HG03442 (cell line): Measurements from ENCODE around the gene PATZ1.
"Not testable (repeated sequence)": the region's sequence is repeated elsewhere in the genome, so short reads cannot be mapped to it uniquely, and the experiment has no call there.

Experiments used
- ATAC-seq: cut with Tn5 transposase; IDR thresholded peaks from one replicate; pipeline ENCODE4 v1.9.1; 2021; ENCODE audit warnings: mild to moderate bottlenecking, moderate library complexity; ENCODE audit not compliant: unreplicated experiment

Gene PATZ1, protein sequence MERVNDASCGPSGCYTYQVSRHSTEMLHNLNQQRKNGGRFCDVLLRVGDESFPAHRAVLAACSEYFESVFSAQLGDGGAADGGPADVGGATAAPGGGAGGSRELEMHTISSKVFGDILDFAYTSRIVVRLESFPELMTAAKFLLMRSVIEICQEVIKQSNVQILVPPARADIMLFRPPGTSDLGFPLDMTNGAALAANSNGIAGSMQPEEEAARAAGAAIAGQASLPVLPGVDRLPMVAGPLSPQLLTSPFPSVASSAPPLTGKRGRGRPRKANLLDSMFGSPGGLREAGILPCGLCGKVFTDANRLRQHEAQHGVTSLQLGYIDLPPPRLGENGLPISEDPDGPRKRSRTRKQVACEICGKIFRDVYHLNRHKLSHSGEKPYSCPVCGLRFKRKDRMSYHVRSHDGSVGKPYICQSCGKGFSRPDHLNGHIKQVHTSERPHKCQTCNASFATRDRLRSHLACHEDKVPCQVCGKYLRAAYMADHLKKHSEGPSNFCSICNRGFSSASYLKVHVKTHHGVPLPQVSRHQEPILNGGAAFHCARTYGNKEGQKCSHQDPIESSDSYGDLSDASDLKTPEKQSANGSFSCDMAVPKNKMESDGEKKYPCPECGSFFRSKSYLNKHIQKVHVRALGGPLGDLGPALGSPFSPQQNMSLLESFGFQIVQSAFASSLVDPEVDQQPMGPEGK

DNA sequence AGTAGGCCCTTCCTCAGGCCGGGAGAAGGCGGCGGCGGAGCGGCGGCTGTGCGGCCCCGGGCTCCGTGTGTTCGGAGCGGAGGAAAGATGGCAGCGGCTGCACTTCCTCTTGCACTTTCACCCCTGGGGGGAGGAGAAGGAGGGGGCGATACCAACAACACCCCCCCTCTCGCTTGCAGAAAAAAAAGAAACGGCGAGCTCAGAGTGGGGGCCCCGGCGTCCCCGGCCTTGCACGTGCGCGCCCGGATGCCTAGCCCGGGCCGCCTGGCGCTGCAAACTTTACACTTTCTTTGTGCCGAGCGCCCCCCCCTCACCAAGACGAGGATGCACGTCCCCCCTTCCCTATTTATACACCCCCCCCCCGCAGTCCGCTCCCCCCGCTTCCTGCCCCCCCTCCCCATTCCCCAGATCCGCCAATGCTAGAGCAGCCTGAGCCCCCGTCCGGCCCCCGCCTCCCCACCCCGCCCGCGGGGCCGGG, at the start of gene PATZ1:
Gene PATZ1, minus strand, starts transcription at position 92 of the 478 bp plus-strand sequence. CDS start 744 bp downstream, outside the sequence.
- ATAC-seq = peak; percentile 21

DNA sequence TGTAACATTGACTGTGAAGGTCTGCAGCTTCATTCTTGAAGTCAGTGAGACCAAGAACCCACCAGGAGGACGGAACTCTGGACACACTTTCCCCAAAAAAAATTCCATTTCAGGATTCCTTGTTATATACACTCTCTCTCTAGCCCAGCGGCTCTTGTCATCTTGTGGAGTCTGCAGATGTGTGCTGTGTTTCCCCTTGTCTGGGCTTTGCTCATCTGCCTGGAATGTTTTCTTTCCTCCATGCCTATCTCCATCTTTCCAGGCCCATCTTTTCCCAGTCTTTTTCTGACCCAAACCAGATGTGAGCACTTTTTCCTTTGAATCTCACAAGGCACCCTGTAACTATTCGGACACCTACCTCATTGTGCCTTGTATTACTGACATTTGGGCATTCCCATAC, 48.2 kb upstream of the PATZ1 start:
- no peak for ATAC-seq

DNA sequence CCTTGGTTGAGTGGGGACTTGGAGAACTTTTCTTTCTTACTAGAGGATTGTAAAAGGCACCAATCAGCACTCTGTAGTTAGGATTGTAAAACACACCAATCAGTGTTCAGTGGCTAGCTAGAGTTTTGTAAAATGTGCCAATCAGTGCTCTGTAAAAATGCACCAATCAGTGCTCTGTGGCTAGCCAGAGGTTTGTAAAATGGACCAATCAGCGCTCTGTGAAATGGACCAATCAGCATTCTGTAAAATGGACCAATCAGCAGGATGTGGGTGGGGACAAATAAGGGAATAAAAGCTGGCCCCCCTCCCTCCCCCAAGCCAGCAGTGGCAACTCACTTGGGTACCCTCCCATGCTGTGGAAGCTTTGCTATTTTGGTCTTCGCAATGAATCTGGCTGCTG, 47.7 kb upstream of the PATZ1 start:
- no peak for ATAC-seq

DNA sequence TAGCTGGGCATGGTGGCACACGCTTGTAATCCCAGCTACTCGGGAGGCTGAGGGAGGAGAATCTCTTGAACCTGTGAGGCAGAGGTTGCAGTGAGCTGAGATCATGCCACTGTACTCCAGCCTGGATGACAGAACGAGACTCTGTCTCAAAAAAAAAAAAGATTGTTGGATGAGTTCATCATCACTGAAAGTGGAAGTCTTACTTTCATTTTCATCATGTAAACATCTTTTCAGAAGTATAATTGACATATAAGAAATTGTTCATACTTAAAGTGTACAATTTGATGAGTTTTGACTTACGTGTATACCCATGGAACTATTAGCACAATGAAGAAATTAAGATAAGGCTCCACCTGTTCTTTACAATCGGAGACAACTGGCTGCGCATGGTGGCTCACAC, 32.5 kb upstream of the PATZ1 start:
- ATAC-seq = not testable (repeated sequence)

DNA sequence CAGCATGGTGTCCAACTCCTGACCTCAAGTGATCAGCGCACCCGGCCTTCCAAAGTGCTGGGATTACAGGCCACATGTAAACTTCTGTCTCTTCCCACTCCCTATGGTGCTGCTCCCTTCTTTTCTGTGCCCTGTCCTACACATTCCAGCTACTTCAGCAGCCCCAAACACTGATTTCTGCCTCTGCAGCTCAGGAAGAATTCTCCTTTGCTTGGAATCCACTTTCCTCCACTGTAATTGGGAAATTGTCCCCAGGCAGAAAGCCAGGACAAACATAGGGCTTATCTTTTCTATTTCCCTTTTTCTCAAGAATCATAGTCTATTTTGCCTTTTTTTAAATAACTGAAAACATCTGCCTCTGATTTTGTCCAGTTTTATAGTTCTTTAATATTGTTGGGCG, 32.0 kb upstream of the PATZ1 start:
- no peak for ATAC-seq

DNA sequence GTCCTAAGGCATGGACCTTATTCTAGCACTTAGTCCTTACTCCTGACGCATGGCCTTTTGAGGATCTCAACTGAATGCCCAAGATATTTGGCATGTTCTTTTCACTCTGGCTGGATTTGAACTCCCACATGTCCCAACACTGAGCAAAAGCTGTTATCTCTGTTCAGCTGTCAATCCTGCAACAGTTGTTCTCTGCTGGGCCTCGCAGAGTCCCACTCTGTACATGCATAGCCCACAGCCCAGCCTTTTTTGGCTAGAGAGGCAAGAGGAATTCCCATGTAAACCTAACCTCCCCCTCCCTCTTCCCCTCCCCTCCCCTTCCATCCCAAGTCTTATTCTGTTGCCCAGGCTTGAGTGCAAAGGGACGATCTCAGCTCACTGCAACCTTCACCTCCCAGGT, 31.5 kb upstream of the PATZ1 start:
- ATAC-seq = no peak

DNA sequence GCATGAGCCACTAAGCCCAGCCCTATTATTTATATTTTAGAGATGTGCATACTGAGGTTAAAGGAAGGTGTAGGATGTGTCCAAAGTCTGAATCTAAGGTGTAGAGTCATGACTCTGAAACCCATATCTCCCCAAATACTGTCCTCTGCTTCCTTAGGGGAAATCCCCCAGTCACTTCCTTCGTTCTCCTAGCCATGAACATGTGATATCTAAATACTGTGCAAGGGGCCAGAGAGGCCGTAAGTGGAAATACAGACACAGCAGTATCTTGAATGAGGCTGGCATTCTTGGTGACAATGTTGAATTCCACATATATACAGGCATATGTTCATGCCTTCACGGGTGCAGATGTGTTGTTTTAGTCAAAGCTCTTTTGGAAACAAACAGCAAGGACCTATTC, 21.3 kb upstream of the PATZ1 start:
- no peak for ATAC-seq

DNA sequence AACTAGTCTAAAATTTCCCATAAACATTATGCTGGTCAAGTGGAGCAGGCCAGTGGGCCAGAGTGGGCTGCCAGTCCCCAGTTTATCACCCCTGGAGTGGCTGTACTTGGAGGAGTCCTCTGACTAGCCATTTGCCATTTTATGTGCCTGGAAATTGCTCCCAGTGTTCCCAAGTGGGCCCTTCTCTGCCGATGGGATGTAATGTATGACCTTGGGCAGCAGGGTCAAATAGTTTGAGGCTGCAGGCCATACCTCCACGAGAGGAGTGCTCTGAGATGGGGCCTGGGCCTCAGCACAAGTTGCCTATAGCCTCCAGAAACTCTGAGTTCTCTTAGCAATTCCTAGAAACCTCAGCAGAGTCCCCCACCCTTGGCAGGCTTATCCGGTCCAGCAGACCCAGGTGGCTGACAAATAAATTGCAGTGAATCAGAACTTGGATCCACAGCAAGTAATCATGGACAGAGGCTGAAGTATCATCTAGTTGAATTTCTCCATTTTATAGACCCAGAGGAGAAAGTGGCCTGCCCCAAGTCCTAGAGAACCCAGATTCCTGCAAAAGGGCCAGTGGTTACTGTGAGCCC, 17.8 kb upstream of the PATZ1 start:
- no peak for ATAC-seq

DNA sequence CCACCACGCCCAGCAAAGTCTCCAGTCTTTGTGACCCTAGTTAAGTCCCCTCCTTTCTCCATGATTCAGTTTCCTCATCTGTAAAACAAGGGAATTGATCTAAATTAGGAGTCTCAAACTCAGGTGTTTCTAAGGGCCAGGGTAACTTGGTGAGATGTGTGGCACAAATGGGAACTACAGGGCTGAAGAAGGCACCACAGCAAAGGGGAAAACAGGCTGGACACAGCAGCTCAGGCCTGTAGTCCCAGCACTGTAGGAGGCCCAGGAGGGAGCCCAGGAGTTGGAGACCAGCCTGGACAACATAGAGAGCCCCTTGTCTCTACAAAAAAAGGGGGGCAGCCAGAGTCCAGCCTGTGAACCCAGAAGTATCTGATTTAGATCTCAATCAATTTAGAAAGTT, 15.6 kb upstream of the PATZ1 start:
- no peak for ATAC-seq

DNA sequence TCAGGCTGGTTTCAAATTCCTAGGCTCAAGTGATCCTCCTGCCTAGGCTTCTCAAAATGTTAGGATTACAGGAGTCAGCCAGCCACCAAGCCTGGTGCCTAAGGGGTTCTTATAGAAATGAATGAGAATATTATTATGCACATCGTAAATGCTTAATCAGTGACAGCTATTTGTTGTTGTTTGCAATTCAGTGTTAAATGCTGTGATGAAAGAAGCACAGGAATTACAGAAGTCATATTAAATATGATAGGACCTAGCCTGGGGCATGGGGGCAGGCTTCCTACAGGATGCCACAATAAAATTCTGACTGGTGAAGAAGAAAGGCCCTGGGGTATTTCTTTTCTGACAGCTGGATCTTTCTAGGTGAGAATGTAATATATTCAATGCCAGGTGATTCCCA, 13.9 kb upstream of the PATZ1 start:
- ATAC-seq = no peak

DNA sequence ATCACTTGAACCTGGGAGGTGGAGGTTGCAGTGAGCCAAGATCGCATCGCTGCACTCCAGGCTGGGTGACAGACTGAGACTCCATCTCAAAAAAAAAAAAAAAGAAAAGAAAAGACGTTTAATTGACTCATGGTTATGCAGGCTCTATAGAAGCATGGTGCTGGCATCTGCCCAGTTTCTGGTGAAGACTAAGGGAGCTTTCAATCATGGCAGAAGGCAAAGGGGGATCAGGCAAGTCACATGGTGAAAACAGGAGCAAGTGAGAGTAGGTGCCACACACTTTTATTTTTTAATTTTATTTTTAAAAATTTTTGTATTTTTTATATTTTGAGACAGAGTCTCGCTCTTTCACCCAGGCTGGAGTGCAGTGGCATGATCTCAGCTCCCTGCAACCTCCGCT, 8.4 kb upstream of the PATZ1 start:
- ATAC-seq = no peak

DNA sequence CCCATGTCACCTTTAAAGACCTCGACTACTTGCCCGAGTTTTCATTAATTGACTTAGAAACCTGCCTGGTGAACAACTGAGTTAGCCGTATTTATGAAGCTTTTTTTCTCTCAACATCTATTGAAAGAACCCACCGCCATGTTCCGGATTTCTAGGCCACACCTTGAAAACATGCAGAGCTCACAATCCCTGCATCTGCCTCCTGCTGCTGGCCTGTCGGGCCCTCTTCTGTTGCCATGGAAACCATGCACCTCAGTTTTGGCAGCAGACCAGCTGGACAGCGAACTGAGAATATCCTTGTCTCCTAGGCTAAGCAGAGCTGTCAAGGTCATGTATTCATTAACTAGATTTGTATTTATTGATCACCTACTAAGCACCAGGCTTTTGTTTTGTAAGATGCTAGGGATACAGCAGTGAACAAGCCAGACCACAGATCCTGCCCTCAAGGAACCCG, 4.3 kb upstream of the PATZ1 start:
- ATAC-seq = no peak

DNA sequence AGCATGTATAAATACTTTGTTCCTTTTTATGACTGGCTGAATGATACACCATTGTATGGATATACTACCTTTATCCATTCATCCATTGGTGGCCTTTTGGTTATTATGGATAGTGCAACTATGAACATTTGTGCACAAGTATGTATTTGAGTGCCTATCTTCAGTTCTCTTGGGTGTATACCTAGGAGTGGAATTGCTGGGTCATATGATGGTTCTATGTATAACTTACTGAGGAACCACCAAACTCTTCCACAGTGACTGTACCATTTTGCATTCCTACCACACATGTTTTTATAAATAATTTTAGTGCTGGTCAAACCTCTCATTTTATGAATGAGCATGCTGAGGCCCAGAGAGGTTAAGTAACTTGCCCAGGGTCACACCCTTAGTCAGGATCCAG, 3.8 kb upstream of the PATZ1 start:
- ATAC-seq = no peak

DNA sequence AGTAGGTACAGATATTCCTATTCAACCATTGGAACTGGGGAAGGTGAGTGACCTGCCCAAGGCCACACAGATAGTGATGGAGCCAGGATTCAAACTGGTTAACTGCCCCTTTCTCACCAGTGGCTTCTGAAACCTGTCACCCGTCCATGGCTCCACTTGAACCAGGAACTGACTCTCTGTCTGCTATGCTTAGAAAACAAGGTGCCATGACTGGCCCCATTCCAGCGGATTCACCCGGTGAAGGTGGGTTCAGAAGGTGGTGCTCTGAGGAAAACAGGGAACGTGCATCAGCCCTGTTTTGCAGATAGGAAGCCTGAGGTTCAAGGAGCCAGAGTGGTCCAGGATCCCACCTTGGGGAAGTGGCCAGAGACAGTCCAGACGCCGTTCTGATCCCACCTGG, 2.6 kb upstream of the PATZ1 start:
- ATAC-seq = no peak

DNA sequence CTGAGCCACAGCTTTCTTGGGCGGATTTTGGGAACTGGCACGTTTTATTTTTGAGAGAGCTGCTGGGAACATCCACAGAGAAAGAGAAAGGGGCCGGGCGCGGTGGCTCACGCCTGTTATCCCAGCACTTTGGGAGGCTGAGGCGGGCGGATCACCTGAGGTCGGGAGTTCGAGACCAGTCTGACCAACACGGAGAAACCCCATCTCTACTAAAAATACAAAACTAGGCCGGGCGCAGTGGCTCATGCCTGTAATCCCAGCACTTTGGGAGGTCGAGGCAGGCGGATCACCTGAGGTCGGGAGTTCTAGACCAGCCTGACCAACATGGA, 1.8 kb upstream of the PATZ1 start:
- ATAC-seq = not testable (repeated sequence)

DNA sequence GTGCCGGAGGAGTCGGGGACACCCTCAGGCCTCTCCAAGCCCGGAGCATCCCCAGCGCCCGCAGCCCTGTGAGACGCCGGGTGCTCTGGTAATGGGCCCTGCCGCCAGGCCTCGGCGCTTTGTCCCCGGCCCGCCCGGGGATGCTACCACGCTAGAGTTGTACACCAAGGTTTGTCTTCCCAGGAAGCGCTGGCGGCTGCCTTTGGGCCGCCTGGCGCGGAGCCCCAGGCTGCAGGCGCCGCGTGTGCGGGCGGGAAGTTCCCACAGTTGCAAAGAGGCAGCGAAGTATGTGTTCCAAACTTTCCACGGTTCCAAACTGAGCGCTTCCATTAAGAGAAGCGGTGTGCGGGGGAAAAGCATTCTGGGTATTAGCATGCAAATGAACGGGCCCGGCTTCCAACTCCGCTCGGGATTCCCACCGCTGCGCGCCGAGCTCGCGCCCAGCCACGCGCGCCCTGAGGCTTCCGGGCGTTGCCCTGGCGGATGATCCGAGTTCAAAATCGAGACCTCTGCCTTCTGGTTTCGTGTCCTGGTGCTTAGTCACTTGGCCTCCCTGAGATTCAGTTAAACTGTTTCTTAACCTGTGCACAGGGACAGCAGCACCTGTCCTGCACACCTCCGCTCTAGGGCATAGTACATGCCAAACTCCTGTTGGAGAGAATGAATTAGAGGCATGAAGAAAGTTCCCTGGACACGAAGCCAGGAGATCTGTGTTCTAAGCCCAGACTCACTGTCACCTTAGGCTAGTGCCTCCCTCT, 1.3 kb upstream of the PATZ1 start:
- no peak for ATAC-seq

DNA sequence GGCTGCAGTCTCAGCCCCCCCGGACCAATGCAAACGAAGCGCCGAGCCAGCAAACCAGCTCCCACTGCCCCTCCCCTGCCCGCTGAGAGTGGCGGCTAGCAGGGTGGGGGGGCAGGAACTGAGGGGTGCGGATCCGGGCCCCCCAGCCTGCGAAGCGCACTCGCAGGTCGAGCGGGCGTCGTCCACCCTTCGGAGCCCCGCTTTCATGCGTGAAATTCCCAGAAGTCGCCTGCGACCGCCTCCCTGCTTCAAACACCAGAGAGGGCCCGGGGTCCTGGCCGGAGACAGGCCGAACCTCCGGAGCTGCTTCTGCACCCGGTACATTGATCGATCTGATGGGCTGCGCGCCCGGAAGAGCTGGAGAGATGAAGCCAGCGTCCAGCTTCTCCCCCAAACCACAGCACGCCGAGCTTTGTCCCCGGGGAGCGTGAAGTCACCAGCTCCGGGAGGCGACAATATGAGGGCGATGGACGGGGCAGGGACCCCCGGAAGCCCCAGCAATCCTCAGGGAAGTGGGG, 646 bp upstream of the PATZ1 start:
- no peak for ATAC-seq

DNA sequence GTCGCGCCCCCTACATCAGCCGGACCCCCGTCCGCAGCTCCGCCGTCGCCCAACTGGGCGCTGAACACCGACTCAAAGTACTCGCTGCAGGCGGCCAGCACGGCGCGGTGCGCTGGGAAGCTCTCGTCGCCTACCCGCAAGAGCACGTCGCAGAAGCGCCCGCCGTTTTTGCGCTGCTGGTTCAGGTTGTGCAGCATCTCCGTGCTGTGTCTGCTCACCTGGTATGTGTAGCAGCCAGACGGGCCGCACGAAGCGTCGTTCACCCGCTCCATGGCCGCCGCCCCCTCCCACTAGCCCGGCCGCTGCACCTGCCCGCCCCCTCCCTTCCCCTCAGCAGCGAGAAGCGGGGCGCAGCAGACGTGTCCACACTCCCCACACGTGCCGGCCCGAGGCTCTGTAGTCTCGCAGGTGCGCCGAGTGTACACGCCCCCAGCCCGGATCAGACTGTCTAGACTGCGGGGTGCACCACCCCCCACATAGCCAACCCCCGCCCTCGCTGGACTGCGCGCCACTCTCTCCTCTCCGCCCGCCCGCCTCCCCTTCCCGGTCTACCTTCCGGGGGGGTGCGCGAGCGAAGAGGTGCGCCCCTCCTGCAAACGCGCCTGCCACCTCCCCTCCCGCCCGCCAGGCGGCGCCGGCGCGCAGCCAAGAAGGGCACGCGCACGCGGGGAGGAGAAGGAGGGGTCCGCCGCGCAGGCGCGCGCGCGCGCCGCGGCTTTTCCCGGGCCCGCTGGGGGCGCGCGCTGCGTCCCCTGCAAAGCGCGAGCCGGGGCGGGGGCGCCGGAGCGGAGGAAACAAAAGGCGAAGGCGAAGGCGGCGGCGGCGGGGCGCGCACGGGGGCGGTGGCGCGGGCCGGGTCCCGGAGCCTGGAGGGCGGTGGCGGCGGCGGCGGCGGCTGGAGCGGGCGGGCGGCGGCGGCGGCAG, 553 bp downstream of the PATZ1 start:
- peak; percentile 37 for ATAC-seq

DNA sequence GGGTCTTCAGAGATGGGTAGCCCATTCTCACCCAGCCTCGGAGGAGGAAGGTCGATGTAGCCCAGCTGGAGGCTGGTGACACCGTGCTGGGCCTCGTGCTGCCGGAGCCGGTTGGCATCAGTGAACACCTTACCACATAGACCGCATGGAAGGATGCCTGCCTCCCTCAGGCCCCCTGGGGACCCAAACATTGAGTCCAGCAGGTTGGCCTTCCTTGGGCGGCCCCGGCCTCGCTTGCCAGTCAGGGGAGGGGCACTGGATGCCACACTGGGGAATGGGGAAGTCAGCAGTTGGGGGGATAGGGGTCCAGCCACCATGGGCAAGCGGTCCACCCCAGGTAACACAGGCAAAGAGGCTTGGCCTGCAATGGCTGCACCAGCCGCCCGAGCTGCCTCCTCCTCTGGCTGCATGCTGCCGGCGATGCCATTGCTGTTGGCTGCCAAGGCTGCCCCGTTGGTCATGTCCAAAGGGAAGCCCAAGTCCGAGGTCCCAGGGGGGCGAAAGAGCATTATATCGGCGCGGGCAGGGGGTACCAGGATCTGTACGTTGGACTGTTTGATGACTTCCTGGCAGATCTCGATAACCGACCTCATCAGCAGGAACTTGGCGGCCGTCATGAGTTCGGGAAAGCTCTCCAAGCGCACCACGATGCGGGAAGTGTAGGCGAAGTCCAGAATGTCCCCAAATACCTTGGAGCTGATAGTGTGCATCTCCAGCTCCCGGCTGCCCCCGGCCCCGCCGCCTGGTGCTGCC, 1.4 kb downstream of the PATZ1 start:
- no peak for ATAC-seq
